HG02870 (cell line): ENCODE results near the gene VAT1L.
"Not testable (repeated sequence)": the region's sequence is repeated elsewhere in the genome, so short reads cannot be mapped to it uniquely, and the experiment has no call there.

Experiments
- ATAC-seq: cut with Tn5 transposase; IDR thresholded peaks from one replicate; pipeline ENCODE4 v1.9.1; 2021; ENCODE audit warnings: mild to moderate bottlenecking, moderate library complexity; ENCODE audit not compliant: unreplicated experiment

The VAT1L gene

GRCh38 chr16:77987810-77988209 lies 199.4 kb downstream of the VAT1L start:
- ATAC-seq: no peak

GRCh38 chr16:77989846-77990245 lies 201.5 kb downstream of the VAT1L start:
- ATAC-seq: no peak

GRCh38 chr16:77991701-77992100 lies 203.3 kb downstream of the VAT1L start:
- no peak for ATAC-seq

GRCh38 chr16:77992381-77992780 lies 204.0 kb downstream of the VAT1L start:
- not testable (repeated sequence) for ATAC-seq

- ATAC-seq: no peak
Observed at GRCh38 chr16:77993111-77993985, 205.0 kb downstream of the VAT1L start.

- ATAC-seq: no peak
Observed at GRCh38 chr16:77995843-77996455, 207.6 kb downstream of the VAT1L start.

- ATAC-seq: no peak
Observed at GRCh38 chr16:77998350-77999023, 210.1 kb downstream of the VAT1L start.

- ATAC-seq: no peak
Observed at GRCh38 chr16:78001451-78002025, 213.2 kb downstream of the VAT1L start.

GRCh38 chr16:78002915-78003538 lies 214.7 kb downstream of the VAT1L start:
- peak; percentile 96 for ATAC-seq

- ATAC-seq: no peak
Observed at GRCh38 chr16:78004517-78004916, 216.2 kb downstream of the VAT1L start.

GRCh38 chr16:78005881-78006280 lies 217.5 kb downstream of the VAT1L start:
- ATAC-seq: no peak

GRCh38 chr16:78007121-78007520 lies 218.8 kb downstream of the VAT1L start:
- ATAC-seq: no peak

- ATAC-seq: no peak
Observed at GRCh38 chr16:78022347-78023060, 234.1 kb downstream of the VAT1L start, which contains the start of gene CLEC3A. CLEC3A (plus strand) TSS chr16:78022548; CDS start chr16:78022627, 79 bp downstream.

GRCh38 chr16:78024159-78024558 lies 235.8 kb downstream of the VAT1L start:
- ATAC-seq: no peak

GRCh38 chr16:78025631-78026030 lies 237.3 kb downstream of the VAT1L start:
- ATAC-seq: no peak

GRCh38 chr16:78028018-78028417 lies 239.7 kb downstream of the VAT1L start:
- no peak for ATAC-seq
